Activated naive CD4-positive, alpha-beta T cell treated with Interleukin-2 at 50 U/mL for 16 hours (primary cell): ENCODE measurements around the gene SYNDIG1.
"Not testable (repeated sequence)": the region's sequence is repeated elsewhere in the genome, so short reads cannot be mapped to it uniquely, and the experiment has no call there.

ENCODE experiments used
- DNase-seq: peaks from one replicate; pipeline ENCODE4 v3.0.0-alpha.2; 2020

Gene SYNDIG1

GRCh38 chr20:24616258-24617079 is 147.0 kb downstream of the SYNDIG1 start:
- DNase-seq = no peak

GRCh38 chr20:24617080-24617432 is 147.6 kb downstream of the SYNDIG1 start:
- no peak for DNase-seq

- DNase-seq = no peak
Measured at GRCh38 chr20:24617757-24618450, 148.5 kb downstream of the SYNDIG1 start.

DNA sequence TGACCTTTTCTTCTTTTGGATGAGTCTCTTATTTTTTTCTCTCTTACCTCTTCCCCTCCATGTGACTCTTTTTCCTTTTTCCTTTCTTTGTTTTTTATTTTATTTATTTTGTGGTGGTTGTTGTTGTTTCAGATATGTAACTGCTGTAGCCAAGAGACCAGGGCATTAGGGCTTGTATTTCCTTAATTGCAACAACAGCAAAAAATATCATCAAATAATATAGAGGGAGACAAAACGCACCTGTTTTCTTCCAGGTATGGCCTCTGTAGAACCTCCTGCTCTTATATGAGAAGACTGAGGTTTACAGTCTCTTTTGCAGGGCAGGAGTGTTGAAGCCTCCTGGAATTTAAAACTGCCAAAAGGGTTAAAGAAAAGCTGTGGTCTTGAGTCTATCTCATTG is 149.3 kb downstream of the SYNDIG1 start:
- DNase-seq = no peak

- DNase-seq = no peak
Measured at GRCh38 chr20:24619212-24619611, 149.8 kb downstream of the SYNDIG1 start.

DNA sequence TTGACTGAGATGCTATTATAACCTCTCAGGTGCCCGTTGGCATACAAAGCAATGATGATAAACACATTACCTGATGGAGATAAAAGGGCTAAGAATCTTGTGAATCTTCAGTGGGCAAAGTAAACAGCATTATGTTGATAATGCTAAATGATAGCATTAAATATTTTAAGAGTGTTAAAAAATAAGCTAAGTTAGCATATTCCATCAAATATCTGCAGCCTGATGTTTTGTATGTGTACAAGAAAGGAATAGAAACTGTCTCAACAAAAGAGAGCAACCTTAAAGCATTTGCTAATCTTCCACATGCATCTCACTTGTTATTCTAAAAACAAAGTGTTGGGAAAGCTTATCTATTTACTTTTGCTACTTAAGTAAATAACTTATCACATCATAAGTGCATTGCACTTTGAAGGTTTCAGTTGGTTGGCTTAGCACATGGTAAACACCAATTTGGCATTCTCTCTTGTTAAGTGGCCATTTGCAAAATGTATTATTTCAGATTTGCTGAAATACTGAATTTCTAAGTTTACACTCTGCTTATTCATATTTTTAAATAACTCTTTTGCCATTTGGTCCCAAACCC is 151.6 kb downstream of the SYNDIG1 start:
- no peak for DNase-seq

DNA sequence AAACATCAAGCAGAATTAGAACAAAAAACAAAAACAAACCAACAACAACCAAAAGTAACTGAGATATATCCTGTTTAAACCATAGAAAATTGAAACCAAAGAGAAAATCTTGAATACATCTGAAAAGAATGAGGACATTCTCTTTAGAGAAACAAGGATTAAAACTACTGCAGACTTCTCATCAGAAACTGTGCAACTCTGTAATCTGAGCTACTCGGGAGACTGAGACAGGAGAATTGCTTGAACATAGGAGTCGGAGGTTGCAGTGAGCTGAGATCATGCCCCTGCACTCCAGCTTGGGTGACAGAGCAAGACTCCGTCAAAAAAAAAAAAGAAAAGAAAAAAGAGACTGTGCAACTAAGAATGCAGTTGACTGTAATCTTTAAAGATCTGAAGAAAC is 153.4 kb downstream of the SYNDIG1 start:
- DNase-seq = no peak

DNA sequence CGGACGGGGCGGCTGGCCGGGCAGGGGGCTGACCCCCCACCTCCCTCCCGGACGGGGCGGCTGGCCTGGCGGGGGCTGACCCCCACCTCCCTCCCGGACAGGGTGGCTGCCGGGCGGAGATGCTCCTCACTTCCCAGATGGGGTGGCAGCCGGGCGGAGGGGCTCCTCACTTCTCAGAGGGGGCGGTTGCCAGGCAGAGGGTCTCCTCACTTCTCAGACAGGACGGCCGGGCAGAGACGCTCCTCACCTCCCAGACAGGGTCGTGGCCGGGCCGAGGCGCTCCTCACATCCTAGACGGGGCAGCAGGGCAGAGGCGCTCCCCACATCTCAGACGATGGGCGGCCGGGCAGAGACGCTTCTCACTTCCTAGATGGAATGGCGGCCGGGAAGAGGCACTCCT is 156.7 kb downstream of the SYNDIG1 start:
- DNase-seq = not testable (repeated sequence)

- DNase-seq = no peak
Measured at GRCh38 chr20:24627291-24627690, 157.9 kb downstream of the SYNDIG1 start.

- no peak for DNase-seq
Measured at GRCh38 chr20:24627926-24628325, 158.5 kb downstream of the SYNDIG1 start.

DNA sequence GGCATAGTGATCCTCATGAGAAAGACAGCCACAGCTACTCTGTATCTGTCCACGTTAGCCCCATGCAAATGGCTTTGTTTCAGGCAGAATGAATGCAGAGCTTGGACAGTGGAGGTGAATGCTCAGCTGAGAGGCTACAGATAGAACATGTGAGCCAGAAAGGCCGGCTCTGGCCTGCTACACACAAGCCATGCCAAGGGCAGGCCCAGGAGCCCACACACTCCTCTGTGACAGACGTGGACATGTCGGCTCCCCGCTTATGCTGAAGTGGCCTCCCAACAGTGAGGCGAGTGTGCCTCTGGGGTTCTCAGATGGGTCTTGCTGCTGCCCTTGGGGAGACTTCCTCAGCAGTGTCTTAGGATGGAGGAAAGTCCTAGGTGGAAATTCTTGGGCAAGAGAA is 159.6 kb downstream of the SYNDIG1 start:
- DNase-seq = no peak

GRCh38 chr20:24629668-24630067 is 160.2 kb downstream of the SYNDIG1 start:
- DNase-seq = no peak

DNA sequence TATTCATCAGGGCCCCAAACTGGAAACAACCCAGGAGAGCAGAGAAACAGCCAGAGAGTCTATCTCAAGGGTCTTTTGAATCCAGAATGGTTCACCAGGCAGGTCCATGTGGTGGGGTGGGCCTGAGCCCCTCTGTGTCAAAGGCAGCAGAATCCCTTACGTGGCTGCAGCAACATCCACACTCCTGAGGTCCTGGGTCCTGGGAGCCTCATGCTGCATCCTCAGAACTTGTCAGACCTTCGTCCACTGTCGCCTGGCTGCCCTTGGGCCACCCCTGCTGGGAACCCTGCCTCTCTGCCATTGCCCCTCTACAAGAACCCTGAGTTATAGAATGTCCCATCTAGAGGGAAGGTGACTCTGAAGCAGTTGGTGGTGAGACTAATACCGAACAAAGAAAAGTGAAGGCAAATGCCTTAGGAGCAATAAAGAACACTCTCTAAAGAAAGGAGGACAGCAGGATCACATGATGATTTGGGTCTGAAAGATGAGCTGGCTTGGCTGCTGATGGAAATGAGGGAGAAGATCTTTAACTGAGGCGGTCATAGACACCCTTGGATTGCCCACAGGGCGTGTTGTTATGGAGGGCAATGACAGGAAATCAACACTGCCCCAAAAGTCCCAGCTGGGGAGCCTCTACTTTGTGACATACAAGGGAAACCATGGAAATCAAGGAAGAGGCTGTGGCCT is 161.2 kb downstream of the SYNDIG1 start:
- no peak for DNase-seq

DNA sequence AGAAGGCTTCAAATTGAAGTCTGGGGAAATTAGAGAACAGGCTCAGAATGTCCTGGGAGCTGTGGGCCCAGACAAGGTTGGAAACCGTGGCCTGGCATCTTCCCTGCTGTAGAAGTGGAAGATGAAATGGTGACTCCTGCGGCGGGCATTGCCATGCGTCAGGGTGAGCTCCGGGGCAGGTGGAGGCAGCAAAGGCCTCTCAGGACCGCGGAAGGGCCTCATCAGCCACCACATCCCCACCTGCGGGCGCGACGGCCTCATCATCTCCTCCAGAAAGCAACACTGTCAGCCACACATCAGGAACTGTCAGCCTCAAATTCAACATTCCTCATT is 161.7 kb downstream of the SYNDIG1 start:
- DNase-seq = no peak

DNA sequence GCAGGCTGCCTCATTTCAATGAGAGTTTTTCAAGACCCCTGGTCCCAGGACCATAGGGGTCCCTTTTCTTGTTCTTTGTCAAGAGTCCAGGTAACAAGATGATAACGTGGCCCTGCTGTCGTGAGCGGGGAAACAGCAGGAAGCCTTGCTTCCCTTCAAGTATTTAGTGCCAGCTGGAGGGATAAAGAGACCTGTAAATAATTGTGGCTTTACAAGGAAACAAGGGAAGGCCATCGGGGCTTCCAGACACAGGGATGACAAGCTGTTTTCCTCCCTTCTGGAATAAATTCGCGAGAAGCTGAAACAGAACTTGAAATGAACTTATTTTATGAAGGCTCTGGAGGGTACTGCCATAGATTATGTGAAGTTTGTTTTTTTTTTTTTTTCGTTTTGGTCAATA is 163.2 kb downstream of the SYNDIG1 start:
- DNase-seq = no peak

- no peak for DNase-seq
Measured at GRCh38 chr20:24633026-24633425, 163.6 kb downstream of the SYNDIG1 start.

DNA sequence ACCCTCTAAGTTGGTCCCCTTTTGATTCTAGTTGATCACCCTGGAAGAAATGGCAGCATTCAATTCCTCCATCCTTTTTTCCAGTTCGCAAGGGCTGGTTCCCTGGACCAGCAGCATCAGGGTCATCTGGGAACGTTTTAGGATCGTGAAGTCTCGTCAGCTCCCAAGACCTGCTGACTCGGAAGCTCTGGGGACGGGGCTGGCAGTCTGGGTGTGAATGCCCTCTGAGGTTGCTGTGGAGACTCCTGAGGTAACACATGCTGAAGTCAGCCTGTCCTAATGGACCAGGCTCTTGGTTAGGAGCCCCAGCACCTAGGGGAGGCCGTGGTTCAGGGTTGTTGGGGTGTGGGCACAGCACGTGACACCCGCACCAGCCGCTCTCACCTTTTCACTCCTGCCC is 164.1 kb downstream of the SYNDIG1 start:
- no peak for DNase-seq

DNA sequence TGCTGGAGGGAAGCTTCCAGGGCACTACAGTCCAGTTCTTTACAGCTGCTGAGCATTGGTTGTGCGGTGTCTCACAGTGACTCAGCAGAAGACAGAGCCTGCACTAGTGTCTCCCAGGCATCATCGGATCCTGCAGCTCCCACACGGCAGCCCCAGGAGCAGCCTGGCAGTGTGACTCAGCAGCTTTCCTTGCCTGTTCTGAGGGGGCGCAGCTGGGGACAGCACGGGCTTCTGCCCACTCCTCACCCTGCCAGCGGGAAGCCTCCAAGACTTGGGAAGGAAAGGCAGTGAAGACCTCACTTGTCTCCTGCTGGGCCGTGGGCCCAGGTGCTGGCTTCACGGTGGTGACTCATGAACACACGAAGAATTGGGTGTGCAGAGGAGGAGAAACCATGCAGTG is 165.4 kb downstream of the SYNDIG1 start:
- DNase-seq = no peak

DNA sequence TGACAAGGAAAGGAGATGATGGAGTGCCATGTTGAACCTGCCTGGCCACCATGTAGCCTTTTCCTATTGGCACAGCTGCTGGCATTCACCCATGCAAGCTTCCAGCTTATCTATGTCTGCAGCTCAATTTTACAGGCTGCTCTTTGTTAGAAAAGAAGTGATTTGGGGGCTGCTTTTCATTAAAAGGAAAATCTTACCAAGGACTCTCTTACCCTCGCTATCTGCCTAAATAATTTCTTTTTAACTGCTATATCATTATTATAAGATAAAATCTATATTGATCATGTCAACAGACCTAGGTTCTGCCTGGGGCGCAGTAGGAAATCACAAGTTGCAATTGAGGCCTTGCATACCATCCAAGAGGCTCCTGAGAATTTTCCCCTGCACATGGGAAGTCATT is 167.2 kb downstream of the SYNDIG1 start:
- DNase-seq = no peak

DNA sequence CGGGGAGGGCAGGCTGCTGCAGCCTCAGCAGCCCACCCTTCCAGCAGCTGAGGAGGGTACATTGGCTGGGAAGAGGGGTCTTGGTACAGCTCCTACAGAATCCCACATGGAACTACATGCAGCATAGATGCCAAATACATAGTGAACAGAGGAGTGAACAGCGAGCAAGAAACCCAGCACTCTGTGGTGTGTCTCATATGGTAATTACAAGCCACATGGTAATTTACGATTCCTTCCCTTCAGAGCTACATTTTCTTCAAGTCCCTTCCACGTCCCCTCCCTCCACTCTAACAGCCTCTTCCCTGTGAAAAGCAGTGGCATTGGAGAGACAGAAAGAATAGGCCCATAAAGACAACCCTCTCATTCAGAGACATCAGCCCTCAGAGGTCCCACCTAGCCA is 167.7 kb downstream of the SYNDIG1 start:
- DNase-seq = no peak

- no peak for DNase-seq
Measured at GRCh38 chr20:24637941-24638340, 168.5 kb downstream of the SYNDIG1 start.

- DNase-seq = no peak
Measured at GRCh38 chr20:24638591-24639548, 169.4 kb downstream of the SYNDIG1 start.

DNA sequence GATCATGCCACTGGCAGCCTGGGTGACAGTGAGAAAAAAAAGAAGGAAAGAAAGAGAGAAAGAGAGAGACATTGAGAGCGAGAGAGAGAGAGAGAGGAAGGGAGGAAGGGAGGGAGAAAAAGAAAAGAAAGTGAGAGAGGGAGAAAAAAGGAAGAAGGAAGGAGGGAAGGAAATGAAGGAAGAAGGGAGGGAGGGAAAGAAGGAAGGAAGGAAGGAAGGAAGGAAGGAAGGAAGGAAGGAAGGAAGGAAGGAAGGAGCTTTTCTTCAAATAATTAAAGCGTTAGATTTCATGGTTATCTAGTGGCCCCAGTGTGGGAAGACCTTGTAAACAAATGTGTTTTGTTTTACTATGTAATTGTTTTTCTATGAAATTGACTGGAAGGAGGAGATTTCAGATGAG is 170.8 kb downstream of the SYNDIG1 start:
- no peak for DNase-seq
